Measurements from ENCODE around the gene RHBDD2. TPM values are rescaled to one million over a fixed set of nuclear protein-coding genes. Genes with fewer than 3 reads are reported as not detected.

Gene RHBDD2
- total and polyA plus RNA-seq, 2 donors (not counting 3 experiments of a cell fraction or from before 2014, with no cell fraction given): 36.7 to 99.2 TPM

- ChIA-PET CTCF (no interaction called here), POLR2A (no interaction called here)
- Histone ChIP-seq H3K9me1 (replicated peaks; ENCODE audit: control insufficient read depth, extremely low read depth, insufficient read depth, low read length) (no peaks in the 10 kb centered on the region), H3K4me3 (replicated peaks in 1 of 3; ENCODE audit: insufficient read depth in 1 of 3, low read depth in 1 of 3, low read length in 3 of 3) (no peak overlapping the region), H3K9ac (replicated peaks; ENCODE audit: extremely low read depth, insufficient read depth, low read length) (no peak overlapping the region), H3K27me3 (ENCODE audit: control insufficient read depth in 2 of 2, insufficient read depth in 2 of 2, low read length in 2 of 2) (no peaks in the 10 kb centered on the region), H3K79me2 (ENCODE audit: control insufficient read depth, insufficient read depth, low read length) (no peaks in the 10 kb centered on the region), H2AFZ (ENCODE audit: low read depth, low read length) (no peak overlapping the region), H4K20me1 (replicated peaks; ENCODE audit: control insufficient read depth, extremely low read depth, insufficient read depth, low read length) (no peaks in the 10 kb centered on the region), H3K36me3 (ENCODE audit: control insufficient read depth in 2 of 2, extremely low read depth in 1 of 2, insufficient read depth in 2 of 2, low read length in 2 of 2) (no peaks in the 10 kb centered on the region), H3K4me1 (ENCODE audit: control insufficient read depth, extremely low read depth, insufficient read depth, low read length) (no peaks in the 10 kb centered on the region), H3K4me2 (ENCODE audit: insufficient read depth, low read length) (no peak overlapping the region), H3K9me3 (replicated peaks; ENCODE audit: control insufficient read depth, insufficient read depth, low read length) (no peaks in the 10 kb centered on the region), H3K27ac (ENCODE audit: insufficient read depth, low read depth, low read length) (no peak overlapping the region)
- FAIRE-seq (no peak), DNase-seq (ENCODE audit: low read depth, low spot score) (no peak)
- BruUV-seq (replicated peaks): no TSS peak
- TF ChIP-seq MYC (IDR thresholded peaks at IDR 0.05; ENCODE audit: low read depth, low read length) (no peak), EZH2 (IDR thresholded peaks at IDR 0.05; ENCODE audit: borderline replicate concordance, low read depth, low read length, severe bottlenecking) (no peak), FOS (IDR thresholded peaks at IDR 0.05; ENCODE audit: borderline replicate concordance, insufficient read depth, low read length) (no peak), POLR2AphosphoS5 (IDR thresholded peaks at IDR 0.05; ENCODE audit: insufficient read depth, low read depth, low read length) (no peak), JUN (IDR thresholded peaks at IDR 0.05; ENCODE audit: borderline replicate concordance, insufficient read depth, insufficient read length, low read depth) (no peak), POLR2A (IDR thresholded peaks at IDR 0.05; ENCODE audit: low read depth, low read length) (no peak), GATA2 (IDR thresholded peaks at IDR 0.05; ENCODE audit: insufficient read depth, insufficient read length, low read depth, low read length) (no peak), MAX (IDR thresholded peaks at IDR 0.05; ENCODE audit: insufficient read depth, insufficient read length) (no peak)
- TF ChIP-seq, protein P1, sequence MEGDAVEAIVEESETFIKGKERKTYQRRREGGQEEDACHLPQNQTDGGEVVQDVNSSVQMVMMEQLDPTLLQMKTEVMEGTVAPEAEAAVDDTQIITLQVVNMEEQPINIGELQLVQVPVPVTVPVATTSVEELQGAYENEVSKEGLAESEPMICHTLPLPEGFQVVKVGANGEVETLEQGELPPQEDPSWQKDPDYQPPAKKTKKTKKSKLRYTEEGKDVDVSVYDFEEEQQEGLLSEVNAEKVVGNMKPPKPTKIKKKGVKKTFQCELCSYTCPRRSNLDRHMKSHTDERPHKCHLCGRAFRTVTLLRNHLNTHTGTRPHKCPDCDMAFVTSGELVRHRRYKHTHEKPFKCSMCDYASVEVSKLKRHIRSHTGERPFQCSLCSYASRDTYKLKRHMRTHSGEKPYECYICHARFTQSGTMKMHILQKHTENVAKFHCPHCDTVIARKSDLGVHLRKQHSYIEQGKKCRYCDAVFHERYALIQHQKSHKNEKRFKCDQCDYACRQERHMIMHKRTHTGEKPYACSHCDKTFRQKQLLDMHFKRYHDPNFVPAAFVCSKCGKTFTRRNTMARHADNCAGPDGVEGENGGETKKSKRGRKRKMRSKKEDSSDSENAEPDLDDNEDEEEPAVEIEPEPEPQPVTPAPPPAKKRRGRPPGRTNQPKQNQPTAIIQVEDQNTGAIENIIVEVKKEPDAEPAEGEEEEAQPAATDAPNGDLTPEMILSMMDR (IDR thresholded peaks at IDR 0.05; ENCODE audit: extremely low read depth in 1 of 2, insufficient read depth in 1 of 2, low read depth in 1 of 2, low read length in 2 of 2): no peak
- dilution Hi-C loops (cut with MboI; ENCODE audit: extremely low pct_ligation_motif_present, low sequenced_read_pairs): no loop called here
- intact Hi-C loops (cut with micrococcal nuclease): no loop called here
Measured at GRCh38 chr7:75849573-75849972, 29.3 kb upstream of the RHBDD2 start.
